CD4-positive, alpha-beta T cell treated with Interleukin-4 for 4 hours (primary cell): Measurements from ENCODE around the gene LMNB1.
"Not testable (repeated sequence)": the region's sequence is repeated elsewhere in the genome, so short reads cannot be mapped to it uniquely, and the experiment has no call there.

Source experiments
- DNase-seq: peaks from one replicate; pipeline ENCODE4 v3.0.0-alpha.2; 2020

The LMNB1 gene, protein sequence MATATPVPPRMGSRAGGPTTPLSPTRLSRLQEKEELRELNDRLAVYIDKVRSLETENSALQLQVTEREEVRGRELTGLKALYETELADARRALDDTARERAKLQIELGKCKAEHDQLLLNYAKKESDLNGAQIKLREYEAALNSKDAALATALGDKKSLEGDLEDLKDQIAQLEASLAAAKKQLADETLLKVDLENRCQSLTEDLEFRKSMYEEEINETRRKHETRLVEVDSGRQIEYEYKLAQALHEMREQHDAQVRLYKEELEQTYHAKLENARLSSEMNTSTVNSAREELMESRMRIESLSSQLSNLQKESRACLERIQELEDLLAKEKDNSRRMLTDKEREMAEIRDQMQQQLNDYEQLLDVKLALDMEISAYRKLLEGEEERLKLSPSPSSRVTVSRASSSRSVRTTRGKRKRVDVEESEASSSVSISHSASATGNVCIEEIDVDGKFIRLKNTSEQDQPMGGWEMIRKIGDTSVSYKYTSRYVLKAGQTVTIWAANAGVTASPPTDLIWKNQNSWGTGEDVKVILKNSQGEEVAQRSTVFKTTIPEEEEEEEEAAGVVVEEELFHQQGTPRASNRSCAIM

DNA sequence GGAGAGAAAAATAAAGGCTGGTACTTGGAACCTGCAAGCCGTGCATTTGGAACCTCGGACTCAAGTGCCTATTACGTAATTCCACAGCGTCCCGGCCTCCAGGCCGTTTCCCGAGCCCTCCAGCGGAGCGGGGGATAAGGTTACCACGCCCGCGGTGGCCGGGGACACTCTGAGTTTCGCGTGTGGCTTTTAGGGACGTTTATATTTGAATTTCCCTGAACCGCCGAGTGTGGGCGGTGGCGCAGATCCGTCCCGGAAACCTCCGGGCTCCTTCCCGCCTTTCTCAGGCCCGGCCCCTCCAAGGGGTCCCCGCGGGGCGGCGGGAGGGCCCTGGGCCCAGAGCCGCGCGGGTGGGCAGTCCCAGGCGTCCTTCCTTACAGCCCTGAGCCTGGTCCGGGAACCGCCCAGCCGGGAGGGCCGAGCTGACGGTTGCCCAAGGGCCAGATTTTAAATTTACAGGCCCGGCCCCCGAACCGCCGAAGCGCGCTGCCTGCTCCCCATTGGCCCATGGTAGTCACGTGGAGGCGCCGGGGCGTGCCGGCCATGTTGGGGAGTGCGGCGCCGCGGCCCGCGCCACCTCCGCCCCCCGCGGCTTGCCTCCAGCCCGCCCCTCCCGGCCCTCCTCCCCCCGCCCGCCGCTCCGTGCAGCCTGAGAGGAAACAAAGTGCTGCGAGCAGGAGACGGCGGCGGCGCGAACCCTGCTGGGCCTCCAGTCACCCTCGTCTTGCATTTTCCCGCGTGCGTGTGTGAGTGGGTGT, at the start of gene LMNB1:
Gene LMNB1, plus strand, starts transcription at position 638 of the 758 bp plus-strand sequence. CDS start 373 bp downstream, outside the sequence.
- DNase-seq, result peak; percentile 91

DNA sequence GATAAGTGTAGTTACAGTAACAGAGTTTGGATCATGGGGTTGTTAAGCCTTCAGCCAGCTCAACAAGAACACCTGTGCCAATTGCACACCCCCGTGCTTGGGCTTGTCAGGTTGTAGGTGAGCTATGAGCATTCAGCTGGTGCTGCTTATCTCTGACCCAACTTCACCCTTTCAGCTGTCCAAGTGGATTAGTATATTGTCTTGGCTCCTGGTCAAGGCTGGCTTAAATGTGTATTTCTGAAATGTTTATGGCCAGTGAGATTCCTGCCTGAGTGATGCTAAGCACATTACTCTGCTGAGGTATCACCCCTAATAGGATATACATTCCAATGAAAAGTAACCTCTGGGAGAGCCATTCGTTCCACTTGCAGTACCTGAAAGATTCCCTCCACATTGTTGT, 44.2 kb upstream of the LMNB1 start:
- no peak for DNase-seq

DNA sequence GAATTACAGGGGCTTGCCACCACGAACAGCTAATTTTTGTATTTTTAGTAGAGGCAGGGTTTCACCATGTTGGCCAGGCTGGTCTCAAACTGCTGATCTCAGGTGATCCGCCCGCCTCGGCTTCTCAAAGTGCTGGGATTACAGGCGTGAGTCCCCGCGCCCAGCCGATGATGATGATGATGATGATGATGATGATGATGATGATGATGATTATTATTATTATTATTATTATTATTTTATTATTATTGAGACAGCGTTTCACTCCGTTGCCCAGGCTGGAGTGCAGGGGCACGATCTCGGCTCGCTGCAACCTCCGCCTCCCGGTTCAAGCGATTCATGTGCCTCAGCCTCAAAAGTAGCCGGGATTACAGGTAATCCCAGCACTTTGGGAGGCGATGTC, 42.4 kb upstream of the LMNB1 start:
- DNase-seq, result not testable (repeated sequence)

DNA sequence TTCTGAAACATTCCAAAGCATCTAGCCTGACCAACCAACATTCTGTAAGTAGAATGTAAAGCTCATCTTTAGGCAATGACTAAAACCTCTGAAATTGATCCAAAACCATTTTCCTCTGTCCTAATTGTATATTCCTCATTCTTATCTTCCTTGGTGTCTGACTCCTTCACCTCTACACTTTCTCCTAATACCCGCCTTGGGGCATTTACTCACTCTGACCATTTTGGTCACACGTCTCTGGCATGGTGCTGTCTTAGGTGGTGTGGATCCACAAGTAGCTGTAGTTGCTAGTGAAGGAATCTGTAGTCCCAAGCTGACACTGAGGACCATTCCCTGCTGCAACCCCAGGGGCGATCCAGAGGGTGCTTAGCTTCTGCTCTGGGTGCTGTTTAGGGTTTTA, 40.8 kb upstream of the LMNB1 start:
- DNase-seq, result no peak

DNA sequence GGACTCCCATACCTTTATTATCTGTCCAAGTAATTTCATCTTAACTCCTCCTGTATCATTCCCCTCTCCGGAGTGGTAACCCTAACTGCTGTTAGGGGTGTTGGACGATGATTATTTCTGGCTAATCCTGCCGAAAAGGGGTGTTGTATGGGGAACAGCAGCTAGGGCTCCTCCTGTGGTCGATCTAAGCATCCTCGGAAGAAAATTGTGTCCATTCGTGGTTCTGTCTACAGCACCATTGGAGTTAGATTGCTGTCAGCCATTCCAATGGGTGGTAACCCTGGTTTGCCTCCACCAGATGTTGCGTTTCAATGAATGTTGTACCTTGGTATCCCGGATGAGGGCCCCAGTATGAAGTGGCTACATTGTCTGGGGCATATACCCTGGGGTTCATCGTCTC, 35.6 kb upstream of the LMNB1 start:
- no peak for DNase-seq

DNA sequence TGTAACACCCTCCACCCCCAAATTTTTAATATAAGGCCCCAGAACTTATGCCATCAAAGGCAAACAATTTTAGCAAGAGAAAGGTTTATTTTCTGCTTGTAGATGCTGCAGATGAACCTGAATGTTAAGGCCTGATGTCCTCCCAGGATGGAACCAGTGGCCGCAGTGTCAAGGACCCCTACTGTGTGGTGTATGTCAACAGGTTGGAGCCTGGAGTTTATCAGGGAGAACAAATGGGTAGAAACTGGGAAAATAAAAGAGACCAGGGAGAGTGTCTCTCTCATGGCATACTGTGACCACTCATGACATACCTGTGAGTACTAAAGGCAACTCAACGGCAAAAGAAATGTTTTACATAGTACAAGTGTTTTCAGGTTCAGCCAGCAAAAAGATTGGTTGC, 34.5 kb upstream of the LMNB1 start:
- no peak for DNase-seq

DNA sequence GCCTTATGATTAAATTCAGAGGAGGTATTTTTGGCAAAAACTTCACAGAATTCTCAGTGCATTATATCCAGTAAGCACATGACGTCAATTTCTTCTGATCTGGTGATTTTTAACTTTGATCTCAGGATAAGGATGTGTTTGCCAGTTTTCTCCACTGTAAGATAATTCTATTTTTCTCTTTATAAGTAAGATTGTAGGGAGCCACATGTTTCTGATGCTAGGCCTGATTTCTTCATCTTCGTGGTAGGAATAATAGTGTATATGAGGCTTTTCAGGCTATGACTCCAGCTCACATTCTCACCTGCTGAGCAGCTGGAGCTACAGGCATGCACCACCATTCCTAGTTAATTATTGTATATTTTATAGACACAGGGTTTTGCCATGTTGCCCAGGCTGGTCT, 32.1 kb upstream of the LMNB1 start:
- no peak for DNase-seq

DNA sequence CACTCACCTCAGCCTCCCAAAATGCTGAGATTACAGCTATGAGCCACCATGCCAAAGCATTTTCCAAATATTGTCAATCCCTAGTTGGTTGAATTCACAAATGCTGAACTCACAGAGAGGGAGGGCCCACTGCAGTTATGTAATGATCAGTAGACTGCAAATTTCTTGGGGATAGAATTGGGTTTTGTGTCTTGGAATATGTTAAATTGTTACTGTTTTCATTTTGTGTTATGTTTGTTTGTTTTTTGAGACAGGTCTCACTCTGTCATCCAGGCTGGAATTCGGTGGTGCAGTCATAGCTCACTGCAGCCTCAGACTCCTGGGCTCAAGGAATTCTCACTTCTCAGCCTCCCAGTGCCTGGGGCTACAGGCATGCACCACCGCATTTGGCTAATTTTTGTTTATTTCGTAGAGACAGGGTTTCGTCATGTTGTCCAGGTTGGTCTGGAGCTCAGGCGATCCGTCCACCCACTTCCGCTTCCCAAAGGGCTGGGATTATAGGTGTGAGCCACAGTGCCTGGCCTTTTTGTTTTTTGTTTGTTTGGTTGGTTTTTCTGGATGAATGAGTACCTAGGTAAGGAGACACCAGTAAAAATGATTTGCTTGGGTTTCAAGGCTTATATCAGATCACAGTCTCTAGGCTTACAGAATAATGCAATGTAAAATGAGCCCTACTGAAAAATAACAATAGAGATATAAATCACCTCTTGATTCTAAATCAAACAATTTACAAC, 31.5 kb upstream of the LMNB1 start:
- no peak for DNase-seq

DNA sequence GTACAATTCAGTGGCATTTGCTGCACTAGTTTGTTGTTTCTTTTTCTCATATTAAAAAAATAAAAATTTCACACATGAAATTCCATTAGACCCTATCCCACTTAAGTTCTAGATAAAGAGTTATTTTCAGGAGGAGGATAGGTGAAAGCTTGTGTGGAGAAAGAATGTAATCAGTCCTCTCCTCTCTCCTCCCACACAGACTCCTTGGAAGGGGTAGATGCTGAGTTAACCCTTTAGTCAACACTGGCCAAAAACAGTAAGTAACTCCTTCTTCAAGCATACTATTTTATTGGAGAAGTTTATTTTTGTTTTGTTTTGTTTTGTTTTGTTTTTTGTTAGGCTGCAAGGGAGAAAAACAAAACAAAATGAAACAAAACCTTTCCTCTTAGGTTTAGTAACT, 30.6 kb upstream of the LMNB1 start:
- no peak for DNase-seq

DNA sequence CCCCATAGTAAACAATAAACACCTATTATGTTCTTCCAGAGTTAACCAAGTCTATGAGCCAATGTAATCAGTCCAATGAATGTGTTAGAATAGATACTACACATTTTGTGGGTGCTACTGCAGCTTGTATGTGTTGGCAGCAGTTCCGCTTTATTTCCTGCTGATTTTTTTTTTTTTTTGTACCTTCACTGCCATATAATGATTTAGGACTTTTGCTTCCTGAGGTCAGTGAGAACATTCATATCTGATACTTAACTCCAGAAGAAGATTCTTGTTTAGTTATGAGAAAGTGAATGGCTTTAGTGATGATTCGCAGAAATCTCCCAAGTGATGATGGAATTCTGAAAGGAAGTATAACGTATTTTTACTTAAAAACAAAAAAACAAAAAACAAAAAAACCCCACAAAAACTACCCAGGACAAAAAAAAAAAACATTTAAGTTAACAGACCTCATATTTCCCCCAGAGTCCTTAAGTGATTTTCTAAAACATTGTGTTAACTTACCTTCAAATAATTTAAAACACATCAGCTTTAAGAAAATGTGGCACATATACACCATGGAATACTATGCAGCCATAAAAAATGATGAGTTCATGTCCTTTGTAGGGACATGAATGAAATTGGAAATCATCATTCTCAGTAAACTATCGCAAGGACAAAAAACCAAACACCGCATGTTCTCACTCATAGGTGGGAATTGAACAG, 24.7 kb upstream of the LMNB1 start:
- DNase-seq, result no peak

DNA sequence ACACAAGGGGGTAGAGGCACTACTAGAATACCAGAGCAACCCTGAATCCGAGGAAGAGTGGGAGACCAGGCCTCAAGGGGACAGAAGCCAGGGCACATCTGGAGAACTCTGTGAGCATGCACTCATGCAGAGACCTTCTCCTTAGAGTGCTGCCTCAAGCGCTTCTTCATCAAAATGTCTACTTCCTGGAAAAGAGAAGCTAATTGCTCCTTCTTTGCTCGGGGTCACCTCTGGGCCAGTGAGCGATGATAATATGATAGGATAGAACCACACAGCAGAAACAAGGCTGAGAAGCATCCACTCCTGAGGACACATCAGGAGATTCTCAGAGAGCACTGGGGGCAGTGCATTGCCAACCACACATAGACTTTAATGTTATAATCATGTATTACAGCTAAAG, 23.7 kb upstream of the LMNB1 start:
- no peak for DNase-seq

DNA sequence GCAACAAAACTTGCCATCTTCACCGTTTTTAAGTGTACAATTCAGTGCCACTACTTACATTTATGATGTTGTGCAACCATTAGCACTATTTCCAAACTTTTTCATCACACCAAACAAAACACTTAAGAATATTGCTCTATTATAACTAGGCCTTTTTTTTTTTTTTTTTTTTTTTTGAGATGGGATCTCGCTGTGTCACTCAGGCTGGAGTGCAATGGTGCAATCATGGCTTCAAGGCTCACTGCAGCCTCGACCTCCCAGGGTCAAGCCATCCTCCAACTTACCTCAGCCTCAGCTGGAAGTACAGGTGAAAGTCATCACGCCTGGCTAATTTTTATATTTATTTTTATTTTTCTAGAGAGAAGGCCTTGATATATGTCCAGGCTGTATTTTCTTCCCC, 22.3 kb upstream of the LMNB1 start:
- no peak for DNase-seq

DNA sequence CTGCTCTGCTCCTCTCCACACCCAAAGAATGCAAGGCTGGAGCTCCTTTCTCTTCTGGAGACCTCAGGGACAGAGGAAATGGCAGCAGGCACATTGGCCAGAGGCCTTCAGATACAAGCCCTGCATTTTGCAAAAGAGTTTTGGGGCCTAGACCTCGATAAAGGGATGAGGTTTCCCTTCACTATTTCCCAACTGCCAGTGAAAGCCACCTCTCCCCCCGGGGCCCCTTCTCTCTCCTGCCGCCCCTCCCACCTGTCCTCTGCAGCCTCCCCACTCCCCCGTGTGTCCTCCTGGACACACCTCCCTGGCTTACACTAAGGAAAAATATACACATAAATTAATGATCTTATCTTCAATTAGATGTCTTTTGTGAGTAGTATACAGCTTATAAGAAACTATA, 21.3 kb upstream of the LMNB1 start:
- DNase-seq, result no peak

DNA sequence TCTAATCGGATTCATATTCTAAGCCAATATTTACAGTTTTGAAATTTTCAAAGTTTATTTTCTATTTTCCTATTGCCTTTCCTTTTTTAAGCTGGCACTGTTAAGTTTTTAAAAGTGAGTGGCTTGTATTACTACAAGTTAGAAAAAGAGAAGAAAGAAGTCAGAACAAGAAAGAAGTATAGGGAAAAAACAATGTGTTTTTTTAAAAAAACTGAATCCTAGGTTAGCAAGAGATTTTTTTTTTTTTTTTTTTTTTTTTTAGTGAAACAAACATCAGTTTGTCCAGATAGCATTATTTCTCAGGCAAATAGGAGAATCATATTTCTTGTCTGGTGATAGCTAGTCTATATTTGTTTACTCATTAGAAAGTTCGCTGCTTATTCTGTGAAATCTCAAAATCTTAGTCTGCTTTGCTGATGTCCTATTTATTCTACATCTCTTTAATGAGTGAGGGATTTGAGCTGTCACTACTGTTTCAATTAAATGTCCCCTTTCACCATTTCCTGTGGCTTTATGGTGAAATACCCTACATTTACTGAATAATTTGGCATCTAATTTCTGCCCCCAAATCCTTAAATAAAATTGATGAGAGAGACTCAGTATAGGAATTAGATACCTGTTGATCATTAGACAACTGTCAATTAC, 19.1 kb upstream of the LMNB1 start:
- DNase-seq, result no peak

DNA sequence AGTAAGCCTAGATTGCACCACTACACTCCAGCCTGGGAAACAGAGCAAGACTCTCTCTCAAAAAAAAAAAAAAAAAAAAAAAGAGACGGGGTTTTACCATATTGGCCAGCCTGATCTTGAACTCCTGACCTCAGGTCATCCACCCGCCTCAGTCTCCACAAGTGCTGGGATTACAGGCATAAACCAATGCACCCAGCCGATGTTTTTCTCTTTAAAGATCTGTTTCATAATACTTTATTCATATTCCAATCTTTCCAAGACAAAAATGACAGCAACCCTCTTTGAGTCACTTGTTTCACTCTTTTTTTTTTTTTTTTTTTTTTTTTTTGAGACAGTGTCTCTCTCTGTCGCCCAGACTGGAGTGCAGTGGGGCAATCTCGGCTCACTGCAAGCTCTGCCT, 13.6 kb upstream of the LMNB1 start:
- no peak for DNase-seq

DNA sequence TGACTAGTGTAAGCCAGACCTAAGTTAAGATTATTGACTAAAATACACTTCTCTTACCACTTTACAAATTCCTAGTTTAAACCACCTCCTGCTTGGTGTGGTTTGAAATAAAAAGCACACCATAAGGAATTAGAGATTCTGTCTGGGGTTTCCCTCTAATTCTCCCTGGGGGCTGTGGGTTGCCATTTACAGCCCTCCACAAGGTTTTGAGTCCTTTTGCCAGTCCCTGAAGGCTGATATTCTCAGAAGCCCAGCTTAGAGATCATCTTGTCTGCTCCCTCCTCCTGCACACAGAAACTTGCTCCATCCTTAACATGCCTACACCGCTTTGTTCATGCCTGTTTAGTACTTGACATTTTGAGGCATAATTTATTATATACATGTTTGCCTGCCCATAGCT, 7.2 kb upstream of the LMNB1 start:
- no peak for DNase-seq

DNA sequence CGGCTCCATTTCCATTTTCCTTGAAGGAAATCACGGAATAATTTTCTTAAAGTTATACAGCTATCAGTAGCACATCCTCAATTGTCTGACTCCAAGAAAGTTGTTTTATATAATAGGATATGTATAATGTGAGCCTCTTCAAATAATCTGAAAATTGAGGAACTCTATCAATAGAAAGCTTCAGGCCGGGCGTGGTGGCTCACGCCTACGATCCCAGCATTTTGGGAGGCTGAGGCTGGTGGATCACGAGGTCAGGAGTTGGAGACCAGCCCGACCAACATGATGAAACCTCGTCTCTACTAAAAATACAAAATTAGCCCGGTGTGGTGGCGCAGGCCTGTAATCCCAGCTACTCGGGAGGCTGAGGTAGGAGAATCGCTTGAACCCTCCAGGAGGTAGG, 3.4 kb upstream of the LMNB1 start:
- not testable (repeated sequence) for DNase-seq

DNA sequence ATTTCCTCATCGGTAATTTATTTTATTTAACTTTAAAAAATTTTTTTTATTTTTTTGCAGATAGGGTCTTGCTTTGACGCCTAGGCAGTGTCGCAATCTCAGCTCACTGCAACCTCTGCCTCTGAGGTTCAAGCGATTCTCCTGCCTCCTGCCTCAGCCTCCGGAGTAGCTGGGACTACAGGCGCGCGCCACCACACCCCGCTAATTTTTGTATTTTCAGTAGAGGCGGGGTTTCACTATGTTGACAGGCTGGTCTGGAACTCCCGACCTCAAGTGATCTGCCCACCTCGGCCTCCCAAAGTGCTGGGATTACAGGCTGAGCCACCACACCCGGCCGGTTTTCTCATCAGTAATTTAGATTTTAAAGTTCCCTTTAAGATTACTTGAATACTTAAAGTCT, 2.3 kb upstream of the LMNB1 start:
- not testable (repeated sequence) for DNase-seq

DNA sequence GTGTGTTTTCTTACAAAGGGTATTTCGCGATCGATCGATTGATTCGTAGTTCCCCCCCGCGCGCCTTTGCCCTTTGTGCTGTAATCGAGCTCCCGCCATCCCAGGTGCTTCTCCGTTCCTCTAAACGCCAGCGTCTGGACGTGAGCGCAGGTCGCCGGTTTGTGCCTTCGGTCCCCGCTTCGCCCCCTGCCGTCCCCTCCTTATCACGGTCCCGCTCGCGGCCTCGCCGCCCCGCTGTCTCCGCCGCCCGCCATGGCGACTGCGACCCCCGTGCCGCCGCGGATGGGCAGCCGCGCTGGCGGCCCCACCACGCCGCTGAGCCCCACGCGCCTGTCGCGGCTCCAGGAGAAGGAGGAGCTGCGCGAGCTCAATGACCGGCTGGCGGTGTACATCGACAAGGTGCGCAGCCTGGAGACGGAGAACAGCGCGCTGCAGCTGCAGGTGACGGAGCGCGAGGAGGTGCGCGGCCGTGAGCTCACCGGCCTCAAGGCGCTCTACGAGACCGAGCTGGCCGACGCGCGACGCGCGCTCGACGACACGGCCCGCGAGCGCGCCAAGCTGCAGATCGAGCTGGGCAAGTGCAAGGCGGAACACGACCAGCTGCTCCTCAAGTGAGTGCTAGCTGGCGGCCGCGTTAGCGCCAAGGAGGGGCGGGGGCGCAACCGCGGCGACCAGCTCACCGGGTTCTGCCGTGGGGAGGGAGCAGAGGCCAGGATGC, 480 bp downstream of the LMNB1 start:
- DNase-seq, result peak; percentile 60

DNA sequence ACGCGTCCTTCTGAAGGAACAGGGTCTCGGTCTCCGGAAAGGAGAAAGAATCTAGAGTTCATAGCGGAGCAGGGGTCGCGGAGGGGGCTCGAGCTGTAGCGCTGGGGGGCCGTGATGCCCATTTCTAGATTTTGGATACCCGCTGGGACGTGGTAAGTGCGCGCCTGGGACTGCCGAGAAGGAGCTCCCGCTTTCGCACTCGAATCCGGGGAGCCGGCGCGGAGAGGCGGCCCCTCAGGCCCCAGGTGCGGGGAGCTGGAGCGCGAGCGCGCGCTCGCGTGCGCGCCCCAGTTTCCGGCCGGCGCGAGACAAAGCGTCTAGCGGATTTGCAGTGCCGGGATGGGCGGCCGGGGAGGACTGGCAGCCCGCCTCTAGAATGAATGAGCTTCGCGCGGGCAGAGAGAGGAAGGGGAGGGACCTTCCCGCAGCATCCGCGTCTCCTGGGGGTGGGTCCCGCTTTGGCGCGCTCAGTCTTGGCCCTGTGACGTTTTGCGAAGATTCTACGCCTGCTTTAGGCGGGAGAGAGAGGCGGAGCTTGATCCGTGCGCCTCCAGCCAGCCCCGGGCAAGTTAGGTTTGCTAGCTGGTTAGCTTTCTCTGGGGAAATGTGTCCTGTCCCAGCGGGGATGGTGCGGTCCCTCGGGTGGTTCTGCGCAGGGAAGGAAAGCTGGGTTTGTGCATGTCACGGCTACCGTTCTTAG, 1.2 kb downstream of the LMNB1 start:
- DNase-seq, result peak; percentile 94
